HCT116 (cell line): Measurements from ENCODE around the gene ERN1. TPM values are rescaled to one million over a fixed set of nuclear protein-coding genes. Genes with fewer than 3 reads are reported as not detected.

ENCODE experiments used
- ATAC-seq: fragments of 200-7000 bp; cut with Tn5 transposase; 2 replicates; pipeline ENCODE4 v1.9.1; 2020; ENCODE audit warnings: mild to moderate bottlenecking, moderate library complexity
- BruUV-seq: library from RNA; stranded (reverse); fragments of 400-500 nt; replicated peaks from 2 replicates; lab custom pipeline; 2021; lab: Mats Ljungman, UMichigan
- CTCF ChIA-PET: fragments of 300-600 bp; sonication (Branson Sonifier 250); formaldehyde crosslinking; loops from one replicate; lab custom pipeline; 2021; ENCODE audit warnings: antibody characterized with exemption; lab: Charles Lee
- POLR2A ChIA-PET: fragments of 300-600, 350-600 bp; sonication (Branson Sonifier 250); formaldehyde crosslinking; loops from one replicate; lab custom pipeline; 2021; ENCODE audit warnings: antibody characterized with exemption; lab: Charles Lee
- RAD21 ChIA-PET, 2 experiments: fragments of 300-600 bp; sonication (Branson Sonifier 250); formaldehyde crosslinking; loops; one replicate each; lab custom pipeline; 2023; ENCODE audit warnings: low total read pairs in 2 of 2; ENCODE audit not compliant: uncharacterized antibody in 2 of 2, unreplicated experiment in 2 of 2, low non-redundant PET in 1 of 2; lab: Charles Lee
- DNase-seq: peaks from one replicate; pipeline ENCODE4 v3.0.0-alpha.2; 2010; ENCODE audit warnings: low read depth, low spot score
- H2AFZ ChIP-seq: fragments of 200-600 bp; shearing (Covaris generic), sonication (generic); 2 replicates; pipeline ENCODE4 v1.6.1; 2017; ENCODE audit warnings: low read depth, mixed run types, mixed read lengths, antibody characterized with exemption, low read length; ENCODE audit not compliant: poor library complexity, severe bottlenecking
- H3K27ac ChIP-seq: 2 replicates; pipeline ENCODE4 v1.5.1; 2012; ENCODE audit warnings: low read depth, low read length
- H3K27me3 ChIP-seq: fragments of 200-600 bp; sonication (generic); 2 replicates; pipeline ENCODE4 v1.6.1; 2016; ENCODE audit warnings: mixed run types, low read length, mixed read lengths; ENCODE audit not compliant: insufficient read depth
- H3K36me3 ChIP-seq, 2 experiments: fragments of 200-500 bp in 1 of 2; fragments of 200-600 bp in 1 of 2; sonication (Bioruptor generic) in 1 of 2; sonication (generic) in 1 of 2; 2 replicates each; pipeline versions ENCODE4 v1.5.1 to v1.6.1; 2014 to 2016; ENCODE audit warnings: low read length in 2 of 2, inconsistent platforms in 1 of 2, mixed read lengths in 1 of 2, mixed run types in 1 of 2; ENCODE audit not compliant: insufficient read depth in 2 of 2, control insufficient read depth in 1 of 2
- H3K4me1 ChIP-seq, 2 experiments: fragments of 200-600 bp in 1 of 2; sonication (generic) in 1 of 2; 2 replicates each; pipeline versions ENCODE4 v1.5.1 to v1.6.1; 2012 to 2017; ENCODE audit warnings: low read length in 2 of 2, inconsistent platforms in 1 of 2, mild to moderate bottlenecking in 1 of 2, mixed read lengths in 1 of 2, mixed run types in 1 of 2, moderate library complexity in 1 of 2; ENCODE audit not compliant: insufficient read depth in 2 of 2, control insufficient read depth in 1 of 2
- H3K4me2 ChIP-seq: fragments of 200-600 bp; sonication (generic); 2 replicates; pipeline ENCODE4 v1.6.1; 2017; ENCODE audit warnings: mixed run types, low read length, mixed read lengths
- H3K4me3 ChIP-seq, 2 experiments: fragments of 200-600 bp in 1 of 2; sonication (generic) in 1 of 2; replicated peaks in 1 of 2; 2 replicates each; pipeline ENCODE4 v1.5.1; 2011 to 2016; ENCODE audit warnings: low read length in 2 of 2, control low read depth in 1 of 2, low read depth in 1 of 2, mild to moderate bottlenecking in 1 of 2, mixed read lengths in 1 of 2, mixed run types in 1 of 2
- H3K79me2 ChIP-seq: fragments of 200-600 bp; sonication (generic); 2 replicates; pipeline ENCODE4 v1.6.1; 2017; ENCODE audit warnings: mild to moderate bottlenecking, mixed run types, low read length, moderate library complexity, mixed read lengths; ENCODE audit not compliant: insufficient read depth
- H3K9ac ChIP-seq: fragments of 200-600 bp; sonication (generic); 2 replicates; pipeline ENCODE4 v1.6.1; 2016; ENCODE audit warnings: low read length, mixed read lengths
- H3K9me2 ChIP-seq: fragments of 200-600 bp; sonication (generic), shearing (Covaris generic); 2 replicates; pipeline ENCODE4 v1.6.1; 2017; ENCODE audit warnings: mixed run types, mild to moderate bottlenecking, moderate library complexity; ENCODE audit not compliant: insufficient read depth
- H3K9me3 ChIP-seq, 2 experiments: fragments of 200-500 bp in 1 of 2; fragments of 200-600 bp in 1 of 2; sonication (Bioruptor generic) in 1 of 2; sonication (generic) in 1 of 2; 2 replicates each; pipeline ENCODE4 v1.6.1; 2014 to 2017; ENCODE audit warnings: low read length in 2 of 2, mixed read lengths in 2 of 2, inconsistent platforms in 1 of 2, low read depth in 1 of 2, mild to moderate bottlenecking in 1 of 2, mixed run types in 1 of 2, moderate library complexity in 1 of 2; ENCODE audit not compliant: control insufficient read depth in 1 of 2, insufficient read depth in 1 of 2
- H4K20me1 ChIP-seq: fragments of 200-600 bp; sonication (generic), shearing (Covaris generic); 2 replicates; pipeline ENCODE4 v1.6.1; 2017; ENCODE audit warnings: mixed run types, mild to moderate bottlenecking, moderate library complexity; ENCODE audit not compliant: insufficient read depth
- CBX3 ChIP-seq: IDR thresholded peaks from 2 replicates; pipeline ENCODE4 v1.6.1; 2012; ENCODE audit warnings: low read depth
- EGR1 ChIP-seq: IDR thresholded peaks from 2 replicates; pipeline ENCODE4 v1.6.1; 2012; ENCODE audit warnings: low read depth
- ELF1 ChIP-seq: IDR thresholded peaks from 2 replicates; pipeline ENCODE4 v1.6.1; 2012; ENCODE audit warnings: low read depth, borderline replicate concordance
- EZH2phosphoT487 ChIP-seq: fragments of 200-600 bp; IDR thresholded peaks from 2 replicates; pipeline ENCODE4 v1.6.1; 2018; ENCODE audit warnings: antibody characterized with exemption, borderline replicate concordance
- FOSL1 ChIP-seq: IDR thresholded peaks from 2 replicates; pipeline ENCODE4 v1.6.1; 2012; ENCODE audit warnings: low read depth
- JUND ChIP-seq: IDR thresholded peaks from 2 replicates; pipeline ENCODE4 v1.6.1; 2012
- POLR2A ChIP-seq: IDR thresholded peaks from 2 replicates; pipeline ENCODE4 v1.7.0; 2011; ENCODE audit warnings: borderline replicate concordance; ENCODE audit not compliant: insufficient read depth, insufficient read length; ENCODE audit errors: extremely low read depth
- POLR2AphosphoS5 ChIP-seq: IDR thresholded peaks from 2 replicates; pipeline ENCODE4 v1.6.1; 2011; ENCODE audit warnings: mild to moderate bottlenecking, low read depth, low read length, moderate library complexity
- RAD21 ChIP-seq: IDR thresholded peaks from 2 replicates; pipeline ENCODE4 v1.6.1; 2012; ENCODE audit warnings: low read depth, mild to moderate bottlenecking
- SIN3A ChIP-seq: IDR thresholded peaks from 2 replicates; pipeline ENCODE4 v1.6.1; 2012; ENCODE audit warnings: low read depth
- SP1 ChIP-seq: IDR thresholded peaks from 2 replicates; pipeline ENCODE4 v1.6.1; 2012; ENCODE audit warnings: low read depth
- SRF ChIP-seq: IDR thresholded peaks from 2 replicates; pipeline ENCODE4 v1.6.1; 2012; ENCODE audit warnings: low read depth
- TCF7L2 ChIP-seq: IDR thresholded peaks from 2 replicates; pipeline ENCODE4 v1.7.0; 2011; ENCODE audit warnings: borderline replicate concordance, inconsistent platforms; ENCODE audit not compliant: insufficient read depth, insufficient read length; ENCODE audit errors: extremely low read depth
- ZFX ChIP-seq: fragments of 450-650 bp; IDR thresholded peaks from 2 replicates; pipeline ENCODE4 v1.6.1; 2017
- ZNF274 ChIP-seq: fragments of 200-500 bp; sonication (Bioruptor generic); IDR thresholded peaks from 2 replicates; pipeline ENCODE4 v1.6.1; 2014; ENCODE audit warnings: mild to moderate bottlenecking, low read depth, low read length, inconsistent platforms
- intact Hi-C: fragments of 100-400 bp; cut with micrococcal nuclease; formaldehyde crosslinking; loops from 2 replicates; pipeline ENCODE4 v1.10.0; 2022
- total RNA-seq: library from RNA; stranded (reverse); gene quantifications from one replicate; pipeline ENCODE4 v1.2.1, GENCODE V29; 2021; ENCODE audit not compliant: unreplicated experiment
- TF ChIP-seq, protein P1 (sequence below): IDR thresholded peaks from 2 replicates; pipeline ENCODE4 v1.6.1; 2012
- TF ChIP-seq, protein P2 (sequence below): IDR thresholded peaks from 2 replicates; pipeline ENCODE4 v1.6.1; 2012; ENCODE audit warnings: low read depth

Gene ERN1
- total RNA-seq, 1 experiment from 2014 or later: 28.2 TPM

DNA sequence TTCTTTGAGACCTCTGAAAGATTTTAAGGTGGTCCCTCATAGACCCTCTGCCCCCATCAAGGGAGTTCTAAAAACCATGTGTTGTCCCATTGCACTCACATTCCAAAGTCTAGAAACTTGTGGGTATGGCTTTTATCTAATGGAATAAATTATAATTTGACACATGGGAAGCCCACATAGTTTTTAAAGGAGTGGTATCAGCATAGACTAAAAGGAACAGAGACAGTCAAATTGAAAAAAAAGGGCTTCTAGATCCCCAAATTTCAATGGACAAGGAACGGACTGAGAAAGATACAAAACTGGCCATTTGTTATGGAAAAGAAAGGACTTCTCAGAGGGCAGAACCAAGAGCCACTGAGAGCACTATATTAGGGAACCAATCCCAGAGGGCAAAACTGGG, 60.8 kb downstream of the ERN1 start:
- Histone ChIP-seq H3K9me2 (no peaks in the 10 kb centered on the region), H4K20me1 (no peaks in the 10 kb centered on the region), H3K4me1 (no peaks in the 10 kb centered on the region), H2AFZ (no peak overlapping the region), H3K4me3 (no peak overlapping the region), H3K9me3 (peaks cover 11 to 13% of the 10 kb centered on the region in 2 experiments; a peak in 3 of 4 replicates), H3K9ac (no peak overlapping the region), H3K79me2 (no peaks in the 10 kb centered on the region), H3K4me2 (no peak overlapping the region), H3K27me3 (no peaks in the 10 kb centered on the region), H3K36me3 (peaks cover 5 to 34% of the 10 kb centered on the region in 2 experiments; a peak in 2 of 4 replicates), H3K27ac (no peak overlapping the region)
- ATAC-seq (no peak), DNase-seq (no peak)
- intact Hi-C loops: loop anchor here (10.0 kb wide), 1 partner anchor 216 kb away; no protein-coding TSS in a partner anchor
- no TSS peak for BruUV-seq
- TF ChIP-seq, protein P1, sequence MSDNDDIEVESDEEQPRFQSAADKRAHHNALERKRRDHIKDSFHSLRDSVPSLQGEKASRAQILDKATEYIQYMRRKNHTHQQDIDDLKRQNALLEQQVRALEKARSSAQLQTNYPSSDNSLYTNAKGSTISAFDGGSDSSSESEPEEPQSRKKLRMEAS: no peak
- TF ChIP-seq FOSL1 (no peak), POLR2A (no peak), ZNF274 (no peak), CBX3 (no peak), TCF7L2 (no peak)
- RAD21 ChIA-PET: no interaction called here
- CTCF ChIA-PET: no interaction called here
- POLR2A ChIA-PET: no interaction called here

DNA sequence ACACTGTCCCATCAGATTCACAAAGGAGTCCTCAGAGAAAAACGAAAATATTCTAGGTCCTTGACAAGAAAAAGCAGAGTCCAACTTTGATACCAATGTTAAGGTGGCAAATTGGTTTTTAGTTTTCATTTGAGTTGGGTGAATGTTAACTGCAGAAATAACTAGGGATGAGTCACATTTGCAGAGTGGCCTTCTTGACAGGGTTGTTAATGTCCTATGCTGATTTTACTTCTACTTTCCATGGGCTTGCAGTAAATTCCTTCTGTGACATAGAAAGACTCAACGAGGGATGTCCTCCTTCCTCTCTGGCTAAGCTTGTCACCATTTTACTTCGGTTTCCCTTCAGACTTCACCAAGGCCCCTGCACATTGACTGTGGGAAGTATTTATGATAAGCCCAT, 62.3 kb downstream of the ERN1 start:
- no peak overlapping the region for H3K4me3 ChIP-seq
- H4K20me1 ChIP-seq: no peaks in the 10 kb centered on the region
- H3K36me3 ChIP-seq: peaks cover 5 to 34% of the 10 kb centered on the region in 2 experiments; a peak in 2 of 4 replicates
- CTCF ChIA-PET: no interaction called here
- no peak overlapping the region for H3K27ac ChIP-seq
- intact Hi-C loops: loop anchor here (10.0 kb wide), 1 partner anchor 217 kb away; no protein-coding TSS in a partner anchor
- no peaks in the 10 kb centered on the region for H3K9me2 ChIP-seq
- DNase-seq (no peak), ATAC-seq (no peak)
- no peaks in the 10 kb centered on the region for H3K27me3 ChIP-seq
- no peaks in the 10 kb centered on the region for H3K79me2 ChIP-seq
- TF ChIP-seq ZFX (no peak), POLR2A (no peak), POLR2AphosphoS5 (no peak), SP1 (no peak), JUND (no peak), EGR1 (no peak), ELF1 (no peak), EZH2phosphoT487 (no peak), SRF (no peak), RAD21 (no peak), SIN3A (no peak), TCF7L2 (no peak)
- TF ChIP-seq, protein P1: no peak
- TF ChIP-seq, protein P2, sequence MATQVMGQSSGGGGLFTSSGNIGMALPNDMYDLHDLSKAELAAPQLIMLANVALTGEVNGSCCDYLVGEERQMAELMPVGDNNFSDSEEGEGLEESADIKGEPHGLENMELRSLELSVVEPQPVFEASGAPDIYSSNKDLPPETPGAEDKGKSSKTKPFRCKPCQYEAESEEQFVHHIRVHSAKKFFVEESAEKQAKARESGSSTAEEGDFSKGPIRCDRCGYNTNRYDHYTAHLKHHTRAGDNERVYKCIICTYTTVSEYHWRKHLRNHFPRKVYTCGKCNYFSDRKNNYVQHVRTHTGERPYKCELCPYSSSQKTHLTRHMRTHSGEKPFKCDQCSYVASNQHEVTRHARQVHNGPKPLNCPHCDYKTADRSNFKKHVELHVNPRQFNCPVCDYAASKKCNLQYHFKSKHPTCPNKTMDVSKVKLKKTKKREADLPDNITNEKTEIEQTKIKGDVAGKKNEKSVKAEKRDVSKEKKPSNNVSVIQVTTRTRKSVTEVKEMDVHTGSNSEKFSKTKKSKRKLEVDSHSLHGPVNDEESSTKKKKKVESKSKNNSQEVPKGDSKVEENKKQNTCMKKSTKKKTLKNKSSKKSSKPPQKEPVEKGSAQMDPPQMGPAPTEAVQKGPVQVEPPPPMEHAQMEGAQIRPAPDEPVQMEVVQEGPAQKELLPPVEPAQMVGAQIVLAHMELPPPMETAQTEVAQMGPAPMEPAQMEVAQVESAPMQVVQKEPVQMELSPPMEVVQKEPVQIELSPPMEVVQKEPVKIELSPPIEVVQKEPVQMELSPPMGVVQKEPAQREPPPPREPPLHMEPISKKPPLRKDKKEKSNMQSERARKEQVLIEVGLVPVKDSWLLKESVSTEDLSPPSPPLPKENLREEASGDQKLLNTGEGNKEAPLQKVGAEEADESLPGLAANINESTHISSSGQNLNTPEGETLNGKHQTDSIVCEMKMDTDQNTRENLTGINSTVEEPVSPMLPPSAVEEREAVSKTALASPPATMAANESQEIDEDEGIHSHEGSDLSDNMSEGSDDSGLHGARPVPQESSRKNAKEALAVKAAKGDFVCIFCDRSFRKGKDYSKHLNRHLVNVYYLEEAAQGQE: no peak
- H2AFZ ChIP-seq: no peak overlapping the region
- RAD21 ChIA-PET: no interaction called here
- no peaks in the 10 kb centered on the region for H3K4me1 ChIP-seq
- no peak overlapping the region for H3K4me2 ChIP-seq
- POLR2A ChIA-PET: no interaction called here
- H3K9ac ChIP-seq: no peak overlapping the region
- H3K9me3 ChIP-seq: peaks cover 11 to 13% of the 10 kb centered on the region in 2 experiments; a peak in 3 of 4 replicates
- BruUV-seq: no TSS peak
